Measurements from ENCODE around the gene PEX14. TPM values are rescaled to one million over a fixed set of nuclear protein-coding genes. Genes with fewer than 3 reads are reported as not detected.
A peak's percentile ranks its signal among the peaks of the same experiment; 100 is the strongest.

Gene PEX14
- total RNA-seq, 1 experiment from 2014 or later = 27.3 TPM

- peaks cover 22% of the 10 kb centered on the region for H3K4me1 Mint-ChIP-seq
- no peak for TF ChIP-seq ZNF425 (CRISPR knock-in tag; conservative IDR thresholded peaks at IDR 0.05)
- TF ChIP-seq NFE2L1 (CRISPR knock-in tag; IDR thresholded peaks at IDR 0.05) = no peak
- TF ChIP-seq JAZF1 (CRISPR knock-in tag; IDR thresholded peaks at IDR 0.05) = no peak
- TF ChIP-seq FOXP1 (CRISPR knock-in tag; IDR thresholded peaks at IDR 0.05; ENCODE audit: borderline replicate concordance) = no peak
- TF ChIP-seq ATF6 (CRISPR knock-in tag; IDR thresholded peaks at IDR 0.05) = no peak
- no peak for TF ChIP-seq ZMAT4 (CRISPR knock-in tag; IDR thresholded peaks at IDR 0.05)
- TF ChIP-seq ETV6 (CRISPR knock-in tag; IDR thresholded peaks at IDR 0.05) = no peak
- no peak for TF ChIP-seq MYBL2 (CRISPR knock-in tag; IDR thresholded peaks at IDR 0.05)
- no peak for TF ChIP-seq MLX (CRISPR knock-in tag; IDR thresholded peaks at IDR 0.05)
- no peak for TF ChIP-seq ZNF232 (CRISPR knock-in tag; IDR thresholded peaks at IDR 0.05)
- no peak for TF ChIP-seq NFYB (CRISPR knock-in tag; conservative IDR thresholded peaks at IDR 0.05; ENCODE audit: low read depth)
- TF ChIP-seq NR1H2 (CRISPR knock-in tag; IDR thresholded peaks at IDR 0.05) = no peak
- POLR2A ChIA-PET = no interaction called here
- CTCF ChIA-PET = no interaction called here
- H3K36me3 Mint-ChIP-seq = no peaks in the 10 kb centered on the region
- H3K27ac Mint-ChIP-seq = no peak overlapping the region
- ATAC-seq (no peak), DNase-seq (ENCODE audit: low spot score) (no peak)
- H3K27me3 Mint-ChIP-seq (ENCODE audit: low read depth) = no peaks in the 10 kb centered on the region
- no peaks in the 10 kb centered on the region for H3K9me3 Mint-ChIP-seq
- no peak overlapping the region for H3K4me3 Mint-ChIP-seq
These were observed 197.7 kb downstream of the PEX14 start for GRCh38 chr1:10672343-10673050.

- CTCF ChIA-PET = no interaction called here
- TF ChIP-seq NR3C1 (CRISPR knock-in tag; conservative IDR thresholded peaks at IDR 0.05; ENCODE audit: low read depth) (no peak), ZMAT4 (CRISPR knock-in tag; IDR thresholded peaks at IDR 0.05) (no peak), E2F1 (CRISPR knock-in tag; IDR thresholded peaks at IDR 0.05) (no peak), ZNF396 (CRISPR knock-in tag; IDR thresholded peaks at IDR 0.05; ENCODE audit: borderline replicate concordance) (no peak), PREB (CRISPR knock-in tag; IDR thresholded peaks at IDR 0.05; ENCODE audit: borderline replicate concordance) (no peak), OVOL2 (CRISPR knock-in tag; IDR thresholded peaks at IDR 0.05; ENCODE audit: borderline replicate concordance) (no peak)
These were observed 198.5 kb downstream of the PEX14 start for GRCh38 chr1:10673109-10673711.

More at GRCh38 chr1:10673109-10673711, 198.5 kb downstream of the PEX14 start:
- Mint-ChIP-seq H3K9me3 (no peaks in the 10 kb centered on the region), H3K27ac (peak overlapping the region; percentile 32; the same call in 1 of the 2 replicates), H3K4me1 (peaks cover 25% of the 10 kb centered on the region), H3K27me3 (ENCODE audit: low read depth) (no peaks in the 10 kb centered on the region), H3K36me3 (no peaks in the 10 kb centered on the region), H3K4me3 (no peak overlapping the region)
- POLR2A ChIA-PET = no interaction called here
- DNase-seq (ENCODE audit: low spot score) (no peak), ATAC-seq (no peak)

Data from WTC11 (cell line).